Retina (tissue), 1 donor: ENCODE results near the gene NEO1.
A peak's percentile ranks its signal among the peaks of the same experiment; 100 is the strongest.

ENCODE experiments used
- DNase-seq: peaks from one replicate; pipeline ENCODE4 v3.0.0-alpha.2; 2016

The NEO1 gene

DNA sequence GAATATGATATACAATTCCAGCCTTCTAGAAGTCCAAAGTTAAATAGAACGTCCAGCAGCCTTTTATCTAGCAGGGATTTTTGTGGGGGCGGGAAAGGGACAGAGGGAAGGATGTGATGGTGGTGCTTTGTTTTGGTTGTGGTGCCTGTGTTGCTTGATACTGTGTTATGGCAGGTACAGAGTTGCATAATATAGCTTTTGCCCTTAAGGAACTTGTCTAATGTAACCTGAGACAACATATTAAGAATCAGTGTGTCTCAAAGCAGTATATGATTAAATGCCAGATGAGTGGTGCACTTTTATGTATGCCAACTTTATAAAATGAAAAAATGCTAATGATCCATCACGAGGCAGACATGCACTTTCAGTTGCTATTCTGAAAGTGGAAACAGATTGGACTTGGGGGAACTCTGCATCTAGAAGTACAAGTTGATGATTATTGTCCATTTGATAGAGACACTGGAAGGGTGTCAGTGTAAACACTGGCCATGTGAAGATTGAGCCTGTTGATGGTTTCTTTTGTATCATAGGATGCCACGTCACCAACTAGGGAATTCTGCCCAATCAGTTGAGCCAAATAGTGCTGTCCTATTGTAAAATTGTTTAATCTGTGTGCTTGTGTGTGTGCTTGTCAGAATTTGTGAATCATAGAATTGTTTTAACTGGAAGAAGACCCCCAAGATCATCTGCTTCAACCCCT lies 23.0 kb downstream of the NEO1 start:
- DNase-seq, result no peak

DNA sequence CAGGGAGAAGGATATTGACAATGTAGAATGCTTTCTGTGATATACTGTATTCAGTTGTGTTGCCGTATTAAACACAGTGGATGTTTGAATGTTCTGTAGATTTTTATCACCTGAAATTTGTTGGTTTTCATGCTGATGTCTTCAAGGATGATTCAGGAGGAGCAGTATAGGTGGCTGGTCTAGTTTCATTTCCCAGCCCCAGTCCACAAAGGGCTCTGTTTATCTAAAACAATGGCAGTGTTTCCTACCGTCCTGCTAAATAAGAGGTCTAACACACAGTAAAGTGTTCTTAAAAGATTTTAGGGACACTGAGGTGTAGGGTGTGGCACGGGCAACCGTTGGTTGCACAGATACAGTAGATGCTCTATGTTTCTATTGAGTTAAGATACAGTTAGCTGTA lies 26.0 kb downstream of the NEO1 start:
- DNase-seq, result no peak

DNA sequence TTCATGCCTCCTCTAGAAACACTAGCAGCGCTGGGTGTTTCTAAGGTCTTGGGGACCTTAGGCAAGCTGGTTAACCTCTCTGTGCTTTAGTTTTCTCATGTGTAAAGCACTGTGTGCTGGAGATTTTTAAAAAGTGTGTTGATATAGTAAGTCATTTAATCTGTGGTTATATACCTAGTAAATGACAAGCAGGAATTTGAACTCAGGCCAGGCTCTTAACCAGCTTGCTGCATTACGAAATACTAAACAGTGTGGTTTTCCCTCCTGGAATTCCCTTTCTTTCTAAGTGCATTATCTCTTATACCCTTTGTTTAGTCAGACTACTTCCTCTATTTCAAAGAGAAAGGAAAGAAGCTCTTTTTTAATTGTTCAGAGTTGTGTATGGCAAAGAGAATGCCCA lies 26.5 kb downstream of the NEO1 start:
- no peak for DNase-seq

- DNase-seq, result no peak
These were observed 27.3 kb downstream of the NEO1 start for GRCh38 chr15:73079565-73079964.

- DNase-seq, result peak; percentile 58
These were observed 29.2 kb downstream of the NEO1 start for GRCh38 chr15:73081321-73081958.

GRCh38 chr15:73082812-73083211 lies 30.5 kb downstream of the NEO1 start:
- DNase-seq, result peak; percentile 55

GRCh38 chr15:73087098-73087497 lies 34.8 kb downstream of the NEO1 start:
- no peak for DNase-seq

DNA sequence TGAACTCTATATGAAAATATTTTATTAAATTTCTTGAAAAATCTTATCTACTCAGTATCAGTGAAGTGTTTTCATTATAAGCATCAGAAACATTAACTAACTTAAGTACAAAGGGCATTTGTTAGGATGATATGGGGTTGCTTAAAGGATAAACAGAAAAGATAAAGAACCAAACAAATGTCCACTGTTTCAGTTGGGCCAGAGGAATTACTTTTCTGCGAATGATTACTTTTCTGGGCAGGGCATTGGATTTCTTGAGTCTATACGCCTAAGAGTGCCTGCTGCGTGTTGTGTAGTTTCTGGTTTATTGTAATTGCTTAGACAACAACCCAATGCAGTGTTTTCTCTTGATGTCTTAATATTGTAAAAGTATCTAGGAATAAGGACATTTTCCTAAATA lies 52.8 kb downstream of the NEO1 start:
- no peak for DNase-seq

DNA sequence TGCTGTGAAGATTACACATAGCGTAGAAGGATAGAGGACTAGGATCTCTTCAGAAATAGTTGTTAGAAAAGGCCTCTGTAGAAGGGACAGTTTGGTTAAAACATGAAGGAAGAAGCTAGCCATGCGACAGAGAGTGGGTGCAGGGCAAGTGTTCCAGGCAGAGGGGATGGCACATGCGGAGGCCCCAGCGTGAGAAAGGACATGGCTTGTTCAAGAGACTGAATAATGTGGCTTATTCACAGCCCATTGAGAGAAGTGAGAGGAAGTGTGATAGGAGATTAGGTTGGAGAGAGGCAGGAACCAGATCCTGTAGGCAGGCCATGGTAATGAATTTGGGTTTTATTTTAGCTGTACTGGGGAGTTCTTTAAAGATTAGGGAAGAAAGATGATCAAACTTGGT lies 56.4 kb downstream of the NEO1 start:
- no peak for DNase-seq

GRCh38 chr15:73109765-73110164 lies 57.5 kb downstream of the NEO1 start:
- DNase-seq, result no peak

DNA sequence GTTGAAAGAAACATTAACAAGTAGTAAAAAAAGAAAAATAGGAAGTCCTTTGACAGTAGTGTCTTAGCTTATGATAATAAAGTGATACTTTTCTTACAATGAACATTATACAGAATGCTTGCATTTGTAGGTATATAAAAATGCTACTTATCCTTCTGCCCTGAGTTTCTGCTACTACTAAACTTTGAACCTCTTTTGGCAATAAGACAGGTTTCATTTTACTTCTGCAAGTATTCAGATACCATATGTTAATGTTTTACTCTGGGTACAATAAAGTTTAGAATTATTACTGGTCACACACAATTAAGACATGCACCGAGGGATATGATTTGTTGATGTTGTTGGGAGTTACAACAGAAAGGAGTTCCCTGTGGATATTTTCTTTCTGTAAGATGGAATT lies 57.9 kb downstream of the NEO1 start:
- DNase-seq, result no peak

GRCh38 chr15:73114064-73114463 lies 61.8 kb downstream of the NEO1 start:
- no peak for DNase-seq

- DNase-seq, result no peak
These were observed 63.9 kb downstream of the NEO1 start for GRCh38 chr15:73116164-73116563.

GRCh38 chr15:73118055-73118454 lies 65.8 kb downstream of the NEO1 start:
- no peak for DNase-seq

GRCh38 chr15:73119478-73119877 lies 67.2 kb downstream of the NEO1 start:
- DNase-seq, result no peak

DNA sequence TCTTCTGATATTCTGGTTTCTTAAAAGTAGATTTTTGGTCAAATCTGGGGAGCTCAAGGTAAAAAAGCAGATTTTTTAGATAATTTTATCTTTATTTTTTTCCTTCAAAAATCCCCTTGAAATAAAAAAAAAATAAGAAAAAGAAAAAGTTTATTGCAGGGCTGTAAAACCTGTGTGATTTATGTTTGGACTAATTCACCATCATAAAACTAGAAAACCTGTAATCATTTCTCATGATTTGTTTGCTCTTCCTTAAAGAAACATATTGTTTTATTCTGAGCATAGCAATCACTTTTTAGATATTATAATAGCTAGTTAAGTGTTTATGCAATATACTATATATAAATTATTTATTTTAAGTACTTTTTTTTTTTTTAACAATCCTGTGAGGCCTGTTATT lies 68.0 kb downstream of the NEO1 start:
- no peak for DNase-seq

- no peak for DNase-seq
These were observed 73.0 kb downstream of the NEO1 start for GRCh38 chr15:73125219-73125618.

DNA sequence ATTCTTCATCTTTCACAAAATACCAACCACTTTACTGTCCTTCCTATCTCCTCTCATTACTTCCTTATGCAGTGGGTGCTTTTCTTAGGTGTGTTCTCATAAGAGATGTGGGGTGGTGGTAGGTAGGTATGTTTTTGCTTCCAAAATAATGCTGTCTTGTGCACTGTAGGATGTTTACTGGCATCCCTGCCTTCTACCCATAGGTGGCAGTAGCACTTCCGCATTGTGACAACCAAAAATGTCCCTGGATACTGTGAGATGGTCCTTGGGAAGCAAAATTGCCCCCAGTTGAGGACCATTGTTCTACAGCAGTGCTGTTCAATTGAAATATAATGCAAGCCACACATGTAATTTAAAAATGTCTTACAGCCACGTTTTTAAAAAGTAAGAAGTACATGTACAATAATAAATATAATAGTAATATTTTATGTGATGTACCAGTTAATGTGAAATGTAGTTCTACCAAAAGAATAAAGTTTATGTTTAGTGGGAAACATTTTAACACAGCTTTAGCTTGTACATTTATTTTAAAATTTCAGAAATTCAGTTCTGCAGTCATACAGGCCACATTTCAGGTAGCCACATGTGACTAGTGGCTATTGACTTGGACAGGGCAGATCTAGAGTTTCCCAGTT lies 75.2 kb downstream of the NEO1 start:
- peak; percentile 9 for DNase-seq

GRCh38 chr15:73130830-73131229 lies 78.6 kb downstream of the NEO1 start:
- no peak for DNase-seq

DNA sequence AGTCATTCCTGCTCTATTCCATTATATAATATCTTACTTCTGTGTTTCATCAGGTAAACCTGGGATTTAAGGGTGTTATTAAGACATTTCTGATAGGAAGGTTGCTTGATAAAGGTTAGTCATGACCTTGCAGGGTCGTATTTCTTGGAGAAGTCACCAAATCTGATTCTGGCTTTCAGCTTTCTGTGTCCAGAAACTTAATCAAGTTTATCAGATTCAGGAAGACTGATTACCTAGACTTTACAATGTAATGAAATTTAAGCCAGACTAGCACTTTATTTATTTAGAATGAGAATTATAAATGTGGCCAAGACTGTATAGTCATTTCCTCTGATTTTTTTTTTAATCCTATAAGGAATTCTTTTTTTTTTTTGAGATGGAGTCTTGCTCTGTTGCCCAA lies 81.9 kb downstream of the NEO1 start:
- DNase-seq, result no peak

GRCh38 chr15:73139041-73139743 lies 86.9 kb downstream of the NEO1 start:
- no peak for DNase-seq

GRCh38 chr15:73139744-73140553 lies 87.7 kb downstream of the NEO1 start:
- no peak for DNase-seq
